HG03025 (cell line): ENCODE data around the gene NMS.

Experiments used
- ATAC-seq: cut with Tn5 transposase; IDR thresholded peaks from one replicate; pipeline ENCODE4 v1.9.1; 2021; ENCODE audit warnings: mild to moderate bottlenecking, moderate library complexity; ENCODE audit not compliant: unreplicated experiment, low FRiP score

Gene NMS

DNA sequence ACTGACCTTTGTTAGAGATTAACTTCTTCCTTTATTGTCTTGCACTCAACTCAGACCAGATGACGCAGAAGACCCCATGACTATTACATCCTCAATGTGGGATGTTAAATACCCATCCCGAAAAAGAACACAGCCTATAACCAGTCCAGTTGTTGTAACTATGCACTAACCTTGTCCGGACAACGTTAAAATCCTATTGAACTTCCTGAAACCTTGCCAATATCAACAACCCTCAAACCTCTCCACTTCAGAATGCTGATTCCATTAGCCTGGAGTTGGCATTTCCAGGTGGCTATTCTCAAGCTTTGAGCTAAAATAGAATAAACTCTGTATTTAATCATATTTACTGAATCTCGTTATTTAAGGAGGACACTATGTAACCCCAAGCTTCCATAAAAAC, 13.6 kb downstream of the NMS start:
- ATAC-seq = no peak

DNA sequence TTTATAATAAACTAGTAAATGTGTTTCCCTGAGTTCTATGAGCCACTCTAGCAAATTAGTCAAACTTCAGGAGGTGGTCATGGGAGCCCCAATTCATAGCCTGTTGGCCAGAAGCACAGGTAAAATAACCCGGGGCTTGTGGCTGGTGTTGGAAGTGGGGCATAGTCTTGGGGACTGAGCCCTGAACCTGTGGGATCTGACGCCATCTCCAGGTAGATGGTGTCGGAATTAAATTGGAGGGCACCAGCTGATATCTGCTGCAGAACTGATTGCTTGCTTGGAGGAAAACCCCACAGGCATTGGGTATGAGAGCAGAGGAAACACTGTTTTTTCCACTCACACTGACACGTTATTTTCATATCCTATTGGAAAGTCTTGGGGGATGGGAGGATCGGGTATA, 14.1 kb downstream of the NMS start:
- no peak for ATAC-seq

GRCh38 chr2:100485396-100485795, 15.1 kb downstream of the NMS start:
- no peak for ATAC-seq

DNA sequence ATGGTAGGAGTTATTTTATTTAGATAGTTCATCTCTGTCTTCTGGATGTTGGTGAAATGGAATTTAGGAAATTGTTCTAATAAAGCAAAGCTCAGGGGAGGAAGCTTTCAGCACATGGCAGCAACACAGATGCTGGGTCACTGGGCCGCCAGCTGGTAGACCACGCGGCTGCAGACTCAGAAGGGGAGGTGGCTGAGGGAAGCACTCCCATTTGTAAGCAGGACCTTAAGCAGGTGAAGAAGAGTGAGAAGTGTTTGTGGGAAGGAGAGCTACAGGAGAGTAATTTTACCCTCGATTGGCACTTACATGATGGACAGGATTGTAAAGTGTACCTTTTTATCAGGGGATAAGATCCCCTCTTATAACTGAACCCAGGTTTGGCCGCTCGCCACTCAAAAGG, 24.4 kb downstream of the NMS start:
- ATAC-seq = no peak

DNA sequence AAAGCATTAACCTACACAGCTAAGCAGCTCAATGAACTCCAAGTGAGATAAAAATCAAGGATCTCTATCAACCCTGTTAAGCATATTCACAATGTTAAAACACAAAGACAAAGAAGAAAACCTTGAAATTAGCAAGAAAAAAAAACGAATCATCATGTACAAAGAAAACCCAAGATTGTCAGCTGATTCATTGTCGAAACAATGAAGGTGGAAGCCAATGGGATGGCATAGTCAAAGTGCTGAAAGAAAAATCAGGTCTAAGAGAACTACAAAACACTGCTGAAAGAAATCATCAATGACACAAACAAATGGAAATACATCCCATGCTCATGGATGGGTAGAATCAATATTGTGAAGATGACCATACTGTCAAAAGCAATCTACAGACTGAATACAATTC, 32.5 kb downstream of the NMS start:
- no peak for ATAC-seq

DNA sequence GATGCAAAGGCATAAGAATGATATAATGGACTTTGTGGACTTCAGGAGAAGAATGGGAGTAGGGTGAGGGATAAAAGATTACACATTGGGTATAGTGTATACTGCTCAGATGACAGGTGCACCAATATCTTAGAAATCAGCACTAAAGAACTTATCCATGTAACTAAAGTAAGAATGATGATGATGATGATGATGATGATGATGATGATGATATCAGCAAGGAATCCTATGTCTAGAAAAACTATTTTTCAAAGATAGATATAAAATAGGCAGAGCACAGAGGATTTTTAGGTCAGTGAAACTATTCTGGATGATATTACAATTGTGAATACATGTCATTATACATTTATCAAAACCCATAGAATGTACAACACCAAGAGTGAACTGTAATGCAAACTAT, 34.3 kb downstream of the NMS start:
- ATAC-seq = no peak

DNA sequence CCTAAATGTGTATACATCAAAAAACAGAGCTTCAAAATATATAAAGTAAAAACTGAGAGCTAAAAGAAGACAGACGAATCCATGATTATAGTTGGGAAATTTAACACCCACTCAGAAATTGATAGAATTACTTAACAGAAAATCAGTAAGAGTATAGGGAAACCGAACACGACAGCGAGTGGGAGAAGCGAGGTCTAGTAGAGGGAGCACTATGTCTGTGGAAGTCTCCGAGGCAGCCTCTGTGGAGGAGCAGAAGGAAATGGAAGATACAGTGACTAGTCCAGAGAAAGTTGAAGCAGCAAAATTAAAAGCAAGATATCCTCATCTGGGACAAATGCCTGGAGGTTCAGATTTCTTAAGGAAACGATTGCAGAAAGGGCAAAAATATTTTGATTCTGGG, 38.8 kb downstream of the NMS start:
- no peak for ATAC-seq

- ATAC-seq = no peak
Measured at GRCh38 chr2:100513650-100514049, 43.4 kb downstream of the NMS start.

- ATAC-seq = no peak
Measured at GRCh38 chr2:100517556-100517955, 47.3 kb downstream of the NMS start.

GRCh38 chr2:100518801-100519200, 48.5 kb downstream of the NMS start:
- no peak for ATAC-seq

DNA sequence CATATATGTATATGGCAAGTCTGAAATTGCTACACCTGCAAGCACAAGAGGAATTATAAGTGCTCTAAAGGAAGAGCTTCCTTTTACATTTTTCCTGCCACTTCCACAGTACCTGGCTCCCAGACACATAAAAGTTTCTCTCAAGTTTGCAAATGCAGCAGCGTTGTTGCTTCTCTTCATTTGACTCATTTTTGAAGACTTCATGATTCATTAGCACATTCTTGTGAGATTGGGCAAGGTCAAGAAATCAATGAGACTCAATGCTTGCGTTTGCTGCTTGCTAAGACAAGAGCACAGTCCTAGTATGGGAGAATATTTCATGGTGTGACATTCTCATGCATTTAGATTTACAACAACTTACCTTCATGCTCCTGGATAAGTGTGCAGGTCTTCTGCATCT, 49.9 kb downstream of the NMS start:
- ATAC-seq = no peak

DNA sequence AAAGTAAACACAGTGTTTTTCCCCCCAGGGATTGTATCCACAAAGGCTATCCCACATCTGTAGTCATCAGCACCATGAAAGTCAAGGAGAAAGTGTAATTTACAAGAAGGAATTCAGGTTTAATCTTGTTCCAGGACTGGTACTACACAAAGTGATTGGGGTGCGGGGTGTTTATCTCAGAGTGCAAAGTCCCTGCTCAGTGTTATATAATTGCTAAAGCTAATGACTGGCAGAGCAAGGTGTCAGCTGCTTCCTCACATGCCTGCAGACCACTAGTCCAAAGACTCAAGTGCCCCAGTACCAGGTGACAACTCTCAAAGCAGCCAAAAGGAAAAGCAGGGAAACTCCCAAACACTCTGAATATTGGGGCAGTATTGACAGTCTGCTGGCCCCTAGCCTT, 52.1 kb downstream of the NMS start:
- no peak for ATAC-seq

DNA sequence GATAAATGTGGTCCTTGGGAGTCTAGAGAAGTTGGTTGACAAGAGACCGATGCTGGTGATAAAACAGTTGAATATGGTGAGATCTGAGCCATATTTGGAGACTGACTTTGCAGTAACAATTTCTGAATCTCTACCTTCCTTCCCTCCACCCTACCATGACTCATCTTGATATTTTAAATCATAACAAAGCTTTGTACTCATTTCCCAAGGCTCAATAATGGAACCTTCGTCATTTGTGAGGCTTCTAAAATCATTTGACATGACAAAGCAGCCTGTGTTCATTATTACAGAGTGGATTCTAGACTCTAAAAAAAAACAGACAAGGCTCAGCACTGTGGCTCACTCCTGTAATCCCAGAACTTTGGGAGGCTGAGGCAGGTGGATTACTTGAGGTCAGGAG, 54.0 kb downstream of the NMS start:
- no peak for ATAC-seq

GRCh38 chr2:100526868-100527267, 56.6 kb downstream of the NMS start:
- no peak for ATAC-seq

DNA sequence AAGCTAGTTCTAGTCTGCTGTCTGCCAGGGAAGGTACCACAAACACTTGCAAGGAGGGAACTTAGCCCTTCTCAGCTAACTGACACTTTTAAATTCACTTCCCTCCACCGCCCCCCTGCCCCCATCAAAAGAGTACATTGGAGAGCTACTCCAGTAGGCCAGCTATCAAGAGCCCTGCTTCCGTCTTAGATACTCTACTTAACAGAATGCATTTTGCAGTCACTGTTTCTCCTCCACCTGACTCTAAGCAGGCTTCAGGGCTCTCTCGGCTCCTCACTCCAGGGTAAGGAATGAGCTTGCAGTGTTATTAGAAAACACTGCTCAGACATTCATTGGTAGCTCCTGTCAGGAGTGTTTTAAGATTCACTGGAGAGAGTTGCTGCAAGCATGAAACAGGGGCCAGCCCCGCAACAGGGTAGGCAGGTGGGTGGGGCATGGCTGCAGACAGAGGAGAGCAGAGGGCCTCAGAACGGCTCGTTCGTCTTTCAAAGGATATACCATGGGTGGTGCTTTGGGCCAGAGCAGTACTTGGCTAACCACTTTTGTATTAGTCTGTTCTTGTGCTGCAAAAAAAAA, 57.2 kb downstream of the NMS start:
- ATAC-seq = no peak

DNA sequence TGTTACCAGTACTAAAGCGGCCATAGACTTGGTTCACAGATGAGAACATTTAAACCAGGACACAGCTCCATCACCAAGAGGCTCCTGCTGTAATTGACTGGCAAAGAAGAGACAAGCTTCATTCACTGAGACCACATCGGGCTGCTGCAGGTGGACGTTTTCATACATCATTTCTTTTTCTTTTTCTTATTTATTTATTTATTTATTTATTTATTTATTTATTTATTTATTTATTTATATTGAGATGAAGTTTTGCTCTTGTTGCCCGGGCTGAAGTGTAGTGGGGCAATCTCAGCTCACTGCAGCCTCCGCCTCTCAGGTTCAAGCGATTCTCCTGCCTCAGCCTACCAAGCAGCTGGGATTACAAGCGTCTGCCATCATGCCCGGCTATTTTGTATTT, 58.9 kb downstream of the NMS start:
- ATAC-seq = no peak

DNA sequence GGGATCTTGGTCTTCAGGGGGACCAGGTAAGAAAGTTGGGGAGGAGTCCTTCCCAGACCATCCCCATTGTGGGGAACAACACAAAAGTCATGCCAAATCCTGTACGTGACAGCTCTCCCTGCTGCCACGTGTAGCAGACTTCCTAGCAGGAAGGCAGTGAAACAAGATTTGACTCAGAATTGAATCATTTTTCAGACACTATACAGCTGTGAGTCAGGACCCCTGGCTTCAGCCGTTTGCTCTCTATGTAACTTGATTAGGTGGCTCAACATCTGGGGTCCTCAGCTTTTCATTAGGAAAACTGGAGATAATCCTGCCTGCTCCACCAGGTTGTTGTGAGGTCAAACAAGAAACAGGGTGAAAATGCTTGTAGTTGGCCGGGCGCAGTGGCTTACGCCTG, 59.6 kb downstream of the NMS start:
- ATAC-seq = no peak
